ENCODE results near the gene CDC42EP2. TPM values are rescaled to one million over a fixed set of nuclear protein-coding genes. Genes with fewer than 3 reads are reported as not detected.
A peak's percentile ranks its signal among the peaks of the same experiment; 100 is the strongest.

The CDC42EP2 gene
- total RNA-seq, 3 donors from 2014 or later (not counting 1 experiment from before 2014, with no cell fraction given), result 1.4 to 1.5 (median 1.5) TPM

DNA sequence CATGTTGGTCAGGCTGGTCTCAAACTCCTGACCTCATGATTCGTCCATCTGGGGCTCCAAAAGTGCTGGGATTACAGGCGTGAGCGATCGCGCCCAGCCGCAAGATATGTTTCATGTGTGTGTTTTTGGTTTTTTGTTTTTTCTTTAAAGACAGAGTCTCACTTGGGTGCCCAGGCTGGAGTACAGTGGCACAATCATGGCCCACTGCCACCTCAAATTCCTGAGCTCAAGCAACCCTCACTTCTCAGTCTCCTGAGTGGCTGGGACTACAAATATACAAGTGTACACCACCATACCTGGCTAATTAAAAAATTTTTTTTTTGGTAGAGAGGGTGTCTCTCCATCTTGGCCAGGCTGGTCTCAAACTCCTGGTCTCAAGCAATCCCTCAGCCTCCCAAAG, 48.3 kb downstream of the CDC42EP2 start:
- no peak for ATAC-seq
- Mint-ChIP-seq H3K4me1 (peaks cover 5 to 13% of the 10 kb centered on the region in 2 donors), H3K27me3 (ENCODE audit: low read depth in 2 of 2) (no peaks in the 10 kb centered on the region), H3K27ac (peak overlapping the region; percentile 72 to 87), H3K9me3 (no peaks in the 10 kb centered on the region), H3K4me3 (no peak overlapping the region), H3K36me3 (no peaks in the 10 kb centered on the region)
- intact Hi-C loops (cut with micrococcal nuclease), result loop anchor here (10.0 kb wide), 1 partner anchor 222 kb away; no protein-coding TSS in a partner anchor
- no peaks in the 10 kb centered on the region for H3K9me3 ChIP-seq (ENCODE audit: control insufficient read depth, insufficient read depth, low read length)
- DNase-seq, result no peak
- TF ChIP-seq, protein P1, sequence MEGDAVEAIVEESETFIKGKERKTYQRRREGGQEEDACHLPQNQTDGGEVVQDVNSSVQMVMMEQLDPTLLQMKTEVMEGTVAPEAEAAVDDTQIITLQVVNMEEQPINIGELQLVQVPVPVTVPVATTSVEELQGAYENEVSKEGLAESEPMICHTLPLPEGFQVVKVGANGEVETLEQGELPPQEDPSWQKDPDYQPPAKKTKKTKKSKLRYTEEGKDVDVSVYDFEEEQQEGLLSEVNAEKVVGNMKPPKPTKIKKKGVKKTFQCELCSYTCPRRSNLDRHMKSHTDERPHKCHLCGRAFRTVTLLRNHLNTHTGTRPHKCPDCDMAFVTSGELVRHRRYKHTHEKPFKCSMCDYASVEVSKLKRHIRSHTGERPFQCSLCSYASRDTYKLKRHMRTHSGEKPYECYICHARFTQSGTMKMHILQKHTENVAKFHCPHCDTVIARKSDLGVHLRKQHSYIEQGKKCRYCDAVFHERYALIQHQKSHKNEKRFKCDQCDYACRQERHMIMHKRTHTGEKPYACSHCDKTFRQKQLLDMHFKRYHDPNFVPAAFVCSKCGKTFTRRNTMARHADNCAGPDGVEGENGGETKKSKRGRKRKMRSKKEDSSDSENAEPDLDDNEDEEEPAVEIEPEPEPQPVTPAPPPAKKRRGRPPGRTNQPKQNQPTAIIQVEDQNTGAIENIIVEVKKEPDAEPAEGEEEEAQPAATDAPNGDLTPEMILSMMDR (IDR thresholded peaks at IDR 0.05), result no peak
- peak overlapping the region; percentile 68 for H3K27ac ChIP-seq (ENCODE audit: low read length)
- peaks cover 15% of the 10 kb centered on the region for H3K4me1 ChIP-seq (ENCODE audit: control insufficient read depth, insufficient read depth, low read length)
- no peak overlapping the region for H3K4me3 ChIP-seq (ENCODE audit: low read length)
- 82% methylated on average over 6 of the region's 6 CpGs for WGBS (ENCODE audit: insufficient coverage)
- no peaks in the 10 kb centered on the region for H3K36me3 ChIP-seq (ENCODE audit: control insufficient read depth, insufficient read depth, low read length)
- no peaks in the 10 kb centered on the region for H3K27me3 ChIP-seq (ENCODE audit: control insufficient read depth, insufficient read depth, low read length)

DNA sequence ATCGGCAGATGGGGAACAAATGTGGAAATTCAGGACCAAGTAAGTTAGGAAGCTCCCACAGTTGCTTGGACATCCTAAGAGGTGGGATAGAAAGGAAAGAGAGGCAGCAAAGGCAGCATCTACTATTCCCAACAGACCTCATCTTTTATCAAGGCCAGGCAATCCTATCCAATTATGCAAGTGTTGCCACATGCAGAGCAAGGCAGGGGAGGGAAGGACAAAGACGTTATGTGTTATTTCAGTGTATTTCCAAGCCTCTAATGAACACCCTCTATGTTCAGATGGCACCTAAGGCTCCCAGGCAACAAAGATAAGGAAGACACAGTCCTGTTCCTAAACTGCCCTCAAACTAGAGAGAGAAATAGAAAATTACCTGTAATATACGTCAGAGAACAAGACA, 49.1 kb downstream of the CDC42EP2 start:
- Mint-ChIP-seq H3K27ac (no peak overlapping the region), H3K27me3 (ENCODE audit: low read depth in 2 of 2) (no peaks in the 10 kb centered on the region), H3K4me3 (no peak overlapping the region), H3K9me3 (no peaks in the 10 kb centered on the region), H3K36me3 (no peaks in the 10 kb centered on the region), H3K4me1 (peaks cover 5 to 13% of the 10 kb centered on the region in 2 donors)
- Histone ChIP-seq H3K36me3 (ENCODE audit: control insufficient read depth, insufficient read depth, low read length) (no peaks in the 10 kb centered on the region), H3K9me3 (ENCODE audit: control insufficient read depth, insufficient read depth, low read length) (no peaks in the 10 kb centered on the region), H3K4me3 (ENCODE audit: low read length) (no peak overlapping the region), H3K27ac (ENCODE audit: low read length) (no peak overlapping the region), H3K27me3 (ENCODE audit: control insufficient read depth, insufficient read depth, low read length) (no peaks in the 10 kb centered on the region), H3K4me1 (ENCODE audit: control insufficient read depth, insufficient read depth, low read length) (peaks cover 15% of the 10 kb centered on the region)
- DNase-seq, result no peak
- intact Hi-C loops (cut with micrococcal nuclease), result loop anchor here (10.0 kb wide), 1 partner anchor 221 kb away; no protein-coding TSS in a partner anchor
- no peak for ATAC-seq
- TF ChIP-seq, protein P1 (IDR thresholded peaks at IDR 0.05), result no peak
- WGBS (ENCODE audit: insufficient coverage), result 94% methylated on average over 3 of the region's 3 CpGs

DNA sequence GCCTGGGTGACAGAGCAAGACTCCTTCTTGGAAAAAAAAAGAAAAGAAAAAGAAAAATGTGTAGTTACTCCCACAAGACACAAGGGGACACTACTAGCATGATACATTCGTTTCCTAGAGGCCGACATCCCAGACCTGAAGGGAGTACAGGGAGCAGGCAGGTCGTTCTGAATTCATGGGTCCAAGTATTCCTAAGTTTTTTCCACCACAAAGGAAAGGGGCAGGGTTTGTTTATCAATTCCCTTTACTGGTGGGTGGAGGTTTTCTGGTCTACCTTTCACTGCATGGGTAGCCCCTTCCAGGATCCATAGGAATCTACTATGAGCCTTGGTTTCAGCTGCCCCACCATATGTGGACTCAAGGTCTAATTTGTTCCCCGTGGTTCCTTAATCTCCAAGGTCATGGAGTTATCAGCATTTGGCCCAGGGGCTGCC, 51.7 kb downstream of the CDC42EP2 start:
- TF ChIP-seq, protein P1 (IDR thresholded peaks at IDR 0.05), result peak; percentile 70
- H3K36me3 Mint-ChIP-seq, result no peaks in the 10 kb centered on the region
- Histone ChIP-seq H3K4me3 (ENCODE audit: low read length) (no peak overlapping the region), H3K27me3 (ENCODE audit: control insufficient read depth, insufficient read depth, low read length) (no peaks in the 10 kb centered on the region), H3K4me1 (ENCODE audit: control insufficient read depth, insufficient read depth, low read length) (peaks cover 15% of the 10 kb centered on the region), H3K36me3 (ENCODE audit: control insufficient read depth, insufficient read depth, low read length) (no peaks in the 10 kb centered on the region), H3K27ac (ENCODE audit: low read length) (no peak overlapping the region), H3K9me3 (ENCODE audit: control insufficient read depth, insufficient read depth, low read length) (no peaks in the 10 kb centered on the region)
- no peaks in the 10 kb centered on the region for H3K9me3 Mint-ChIP-seq
- no peak overlapping the region for H3K4me3 Mint-ChIP-seq
- WGBS (ENCODE audit: insufficient coverage), result 4% methylated on average over 4 of the region's 4 CpGs
- peak in 1 of 2 donors; percentile 80 for DNase-seq
- peak; percentile 76 to 81 (median 81) for ATAC-seq
- peaks cover 5 to 13% of the 10 kb centered on the region in 2 donors for H3K4me1 Mint-ChIP-seq
- H3K27me3 Mint-ChIP-seq (ENCODE audit: low read depth in 2 of 2), result no peaks in the 10 kb centered on the region
- intact Hi-C loops (cut with micrococcal nuclease), result loop anchor here (1.0 to 10.0 kb wide), 3 partner anchors 51 to 218 kb away; no protein-coding TSS in a partner anchor
- no peak overlapping the region for H3K27ac Mint-ChIP-seq

DNA sequence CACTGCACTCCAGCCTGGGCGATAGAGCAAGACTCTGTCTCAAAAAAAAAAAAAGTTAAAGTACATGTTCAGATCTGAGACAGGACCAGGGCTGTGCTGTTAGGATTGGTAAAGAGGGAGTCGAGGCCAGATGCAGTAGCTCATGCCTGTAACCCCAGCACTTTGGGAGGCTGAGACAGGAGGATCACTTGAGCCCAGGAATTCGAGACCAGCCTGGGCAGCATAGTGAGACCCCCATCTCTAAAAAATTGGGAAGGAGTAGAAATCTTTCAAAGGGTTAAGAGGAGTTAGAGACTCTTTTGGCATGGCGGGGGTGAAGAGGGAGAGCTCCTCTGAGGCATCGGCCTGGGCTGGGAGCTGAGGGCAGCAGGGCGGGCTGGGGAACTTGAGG, 56.0 kb downstream of the CDC42EP2 start:
- no peaks in the 10 kb centered on the region for H3K36me3 Mint-ChIP-seq
- H3K4me3 ChIP-seq (ENCODE audit: low read length), result no peak overlapping the region
- no peak overlapping the region for H3K4me3 Mint-ChIP-seq

More for the DNA sequence above, 56.0 kb downstream of the CDC42EP2 start:
- 90% methylated on average over 6 of the region's 6 CpGs for WGBS (ENCODE audit: insufficient coverage)
- H3K9me3 ChIP-seq (ENCODE audit: control insufficient read depth, insufficient read depth, low read length), result no peaks in the 10 kb centered on the region
- H3K4me1 ChIP-seq (ENCODE audit: control insufficient read depth, insufficient read depth, low read length), result no peaks in the 10 kb centered on the region
- TF ChIP-seq, protein P1 (IDR thresholded peaks at IDR 0.05), result no peak
- DNase-seq, result no peak
- Mint-ChIP-seq H3K9me3 (no peaks in the 10 kb centered on the region), H3K4me1 (no peaks in the 10 kb centered on the region), H3K27me3 (ENCODE audit: low read depth in 2 of 2) (no peaks in the 10 kb centered on the region), H3K27ac (no peak overlapping the region)
- H3K27ac ChIP-seq (ENCODE audit: low read length), result no peak overlapping the region
- intact Hi-C loops (cut with micrococcal nuclease), result no loop called here
- no peaks in the 10 kb centered on the region for H3K36me3 ChIP-seq (ENCODE audit: control insufficient read depth, insufficient read depth, low read length)
- ATAC-seq, result no peak
- H3K27me3 ChIP-seq (ENCODE audit: control insufficient read depth, insufficient read depth, low read length), result no peaks in the 10 kb centered on the region

Measured in natural killer cell (primary cell).